ENCODE results near the gene POMT1. TPM values are rescaled to one million over a fixed set of nuclear protein-coding genes. Genes with fewer than 3 reads are reported as not detected.

POMT1 gene
- total RNA-seq, 1 experiment from 2014 or later, result 34.1 TPM

- H3K27me3 ChIP-seq (ENCODE audit: insufficient read depth, low read length), result no peaks in the 10 kb centered on the region
- no peak overlapping the region for H3K27ac Mint-ChIP-seq
- no peak overlapping the region for H3T11ph ChIP-seq (ENCODE audit: low read length)
- H3K4me3 Mint-ChIP-seq, result no peak overlapping the region
- H2AFZ ChIP-seq (ENCODE audit: low read length), result no peak overlapping the region
- no peak overlapping the region for H3K18ac ChIP-seq (ENCODE audit: insufficient read length, low read depth, low read length)
- no peaks in the 10 kb centered on the region for H3K79me2 ChIP-seq (ENCODE audit: insufficient read depth, low read length)
- peaks cover 4% of the 10 kb centered on the region for H3K9me3 ChIP-seq (ENCODE audit: control insufficient read depth, low read depth, low read length)
- DNase-seq, result no peak
- H3K27me3 Mint-ChIP-seq (ENCODE audit: low read depth), result peaks cover 6% of the 10 kb centered on the region
- no peaks in the 10 kb centered on the region for H3K79me1 ChIP-seq (ENCODE audit: insufficient read depth, low read depth, low read length, poor library complexity, severe bottlenecking)
- H2AK5ac ChIP-seq (ENCODE audit: insufficient read length, low read length), result no peak overlapping the region
- H3K36me3 Mint-ChIP-seq (ENCODE audit: insufficient read depth in 1 of 3, low read depth in 3 of 3), result peaks cover under 1 to 12% (median 4%) of the 10 kb centered on the region in 3 experiments; a peak in 4 of 7 replicates
- no peak overlapping the region for H3K14ac ChIP-seq (ENCODE audit: insufficient read depth, low read length)
- H3K4me1 ChIP-seq (ENCODE audit: insufficient read depth, low read length), result no peaks in the 10 kb centered on the region
- H2BK5ac ChIP-seq (ENCODE audit: insufficient read length, low read length), result no peak overlapping the region
- H2BK12ac ChIP-seq (ENCODE audit: insufficient read length, low read depth, low read length), result no peak overlapping the region
- H3K4me1 Mint-ChIP-seq, result 0 out of 4 replicates have a peak, but pooled peaks cover 0 to 3% of the 10 kb centered on the region in 2 experiments
- H2BK20ac ChIP-seq (ENCODE audit: low read depth, low read length, poor library complexity, severe bottlenecking), result no peak overlapping the region
- H3K9ac ChIP-seq (ENCODE audit: extremely low read depth, insufficient read length, low read length), result no peak overlapping the region
- H4K20me1 ChIP-seq (ENCODE audit: control insufficient read depth, insufficient read depth, insufficient read length), result no peaks in the 10 kb centered on the region
- H2BK120ac ChIP-seq (ENCODE audit: low read depth, low read length, poor library complexity, severe bottlenecking), result no peak overlapping the region
- peaks cover 24 to 25% of the 10 kb centered on the region in 2 experiments for H3K9me3 Mint-ChIP-seq
- no peak overlapping the region for H4K91ac ChIP-seq (ENCODE audit: insufficient read length, low read depth, low read length)
- no peak overlapping the region for H4K5ac ChIP-seq (ENCODE audit: insufficient read length, low read depth, low read length)
- no peak overlapping the region for H4K8ac ChIP-seq (replicated peaks; ENCODE audit: insufficient read length, low read depth, low read length)
- no peak overlapping the region for H3K27ac ChIP-seq (ENCODE audit: insufficient read length, low read depth, low read length)
- no peak overlapping the region for H2BK15ac ChIP-seq (ENCODE audit: low read depth, low read length)
- TF ChIP-seq, protein P1, sequence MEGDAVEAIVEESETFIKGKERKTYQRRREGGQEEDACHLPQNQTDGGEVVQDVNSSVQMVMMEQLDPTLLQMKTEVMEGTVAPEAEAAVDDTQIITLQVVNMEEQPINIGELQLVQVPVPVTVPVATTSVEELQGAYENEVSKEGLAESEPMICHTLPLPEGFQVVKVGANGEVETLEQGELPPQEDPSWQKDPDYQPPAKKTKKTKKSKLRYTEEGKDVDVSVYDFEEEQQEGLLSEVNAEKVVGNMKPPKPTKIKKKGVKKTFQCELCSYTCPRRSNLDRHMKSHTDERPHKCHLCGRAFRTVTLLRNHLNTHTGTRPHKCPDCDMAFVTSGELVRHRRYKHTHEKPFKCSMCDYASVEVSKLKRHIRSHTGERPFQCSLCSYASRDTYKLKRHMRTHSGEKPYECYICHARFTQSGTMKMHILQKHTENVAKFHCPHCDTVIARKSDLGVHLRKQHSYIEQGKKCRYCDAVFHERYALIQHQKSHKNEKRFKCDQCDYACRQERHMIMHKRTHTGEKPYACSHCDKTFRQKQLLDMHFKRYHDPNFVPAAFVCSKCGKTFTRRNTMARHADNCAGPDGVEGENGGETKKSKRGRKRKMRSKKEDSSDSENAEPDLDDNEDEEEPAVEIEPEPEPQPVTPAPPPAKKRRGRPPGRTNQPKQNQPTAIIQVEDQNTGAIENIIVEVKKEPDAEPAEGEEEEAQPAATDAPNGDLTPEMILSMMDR (conservative IDR thresholded peaks at IDR 0.05), result no peak
- WGBS (ENCODE audit: extremely low coverage, insufficient read length, low lambda C conversion rate), result no CpG with 5 or more reads among the region's 19 CpGs
- H3K23me2 ChIP-seq (ENCODE audit: insufficient read length, low read depth, low read length, poor library complexity, severe bottlenecking), result no peaks in the 10 kb centered on the region
- no peak overlapping the region for H3K23ac ChIP-seq (ENCODE audit: insufficient read length, low read depth, low read length)
- H3K4ac ChIP-seq (ENCODE audit: low read depth, low read length), result no peak overlapping the region
- no peak overlapping the region for H3K56ac ChIP-seq (ENCODE audit: insufficient read length, low read depth, low read length)
- no peak overlapping the region for H3K4me2 ChIP-seq (ENCODE audit: insufficient read depth, insufficient read length, low read length)
Measured at GRCh38 chr9:131537946-131538345, 35.2 kb downstream of the POMT1 start.

Data from H9 (cell line).